Stimulated activated naive CD4-positive, alpha-beta T cell (primary cell): Measurements from ENCODE around the gene ATP13A1.

Experiments used
- DNase-seq, 6 experiments: peaks; one replicate each; lab custom pipeline; 2025; lab: John Stamatoyannopoulos, UW

Gene ATP13A1

GRCh38 chr19:19662871-19663255 lies 613 bp downstream of the ATP13A1 start:
- no peak for DNase-seq

- DNase-seq, result no peak
Observed at GRCh38 chr19:19662344-19662743, 1.1 kb downstream of the ATP13A1 start.

- no peak for DNase-seq
Observed at GRCh38 chr19:19661675-19662251, 1.7 kb downstream of the ATP13A1 start.

GRCh38 chr19:19661141-19661674 lies 2.3 kb downstream of the ATP13A1 start:
- DNase-seq, result no peak

GRCh38 chr19:19659646-19660245 lies 3.7 kb downstream of the ATP13A1 start:
- no peak for DNase-seq

GRCh38 chr19:19657397-19657783 lies 6.1 kb downstream of the ATP13A1 start:
- no peak for DNase-seq

- no peak for DNase-seq
Observed at GRCh38 chr19:19656451-19657396, 6.8 kb downstream of the ATP13A1 start.

GRCh38 chr19:19655641-19656343 lies 7.7 kb downstream of the ATP13A1 start:
- DNase-seq, result no peak

GRCh38 chr19:19655051-19655594 lies 8.4 kb downstream of the ATP13A1 start:
- DNase-seq, result no peak

- DNase-seq, result no peak
Observed at GRCh38 chr19:19654441-19654840, 9.0 kb downstream of the ATP13A1 start.

GRCh38 chr19:19653597-19654147 lies 9.8 kb downstream of the ATP13A1 start:
- DNase-seq, result no peak

GRCh38 chr19:19652482-19653295 lies 10.8 kb downstream of the ATP13A1 start:
- no peak for DNase-seq

GRCh38 chr19:19651076-19651475 lies 12.4 kb downstream of the ATP13A1 start:
- DNase-seq, result no peak

- DNase-seq, result no peak
Observed at GRCh38 chr19:19650331-19650730, 13.1 kb downstream of the ATP13A1 start.

GRCh38 chr19:19649580-19649995 lies 13.9 kb downstream of the ATP13A1 start:
- DNase-seq, result no peak

- no peak for DNase-seq
Observed at GRCh38 chr19:19649155-19649554, 14.3 kb downstream of the ATP13A1 start.

GRCh38 chr19:19647037-19647835 lies 16.2 kb downstream of the ATP13A1 start:
- DNase-seq, result no peak

GRCh38 chr19:19645233-19645870 lies 18.1 kb downstream of the ATP13A1 start:
- no peak for DNase-seq

- no peak for DNase-seq
Observed at GRCh38 chr19:19644054-19644388, 19.5 kb downstream of the ATP13A1 start.
